Fibroblast of peridontal ligament (primary cell): ENCODE data around the gene SUPT16H.

Source experiments
- DNase-seq: peaks from one replicate; pipeline ENCODE4 v3.0.0-alpha.2; 2010; ENCODE audit errors: extremely low read depth

SUPT16H gene

DNA sequence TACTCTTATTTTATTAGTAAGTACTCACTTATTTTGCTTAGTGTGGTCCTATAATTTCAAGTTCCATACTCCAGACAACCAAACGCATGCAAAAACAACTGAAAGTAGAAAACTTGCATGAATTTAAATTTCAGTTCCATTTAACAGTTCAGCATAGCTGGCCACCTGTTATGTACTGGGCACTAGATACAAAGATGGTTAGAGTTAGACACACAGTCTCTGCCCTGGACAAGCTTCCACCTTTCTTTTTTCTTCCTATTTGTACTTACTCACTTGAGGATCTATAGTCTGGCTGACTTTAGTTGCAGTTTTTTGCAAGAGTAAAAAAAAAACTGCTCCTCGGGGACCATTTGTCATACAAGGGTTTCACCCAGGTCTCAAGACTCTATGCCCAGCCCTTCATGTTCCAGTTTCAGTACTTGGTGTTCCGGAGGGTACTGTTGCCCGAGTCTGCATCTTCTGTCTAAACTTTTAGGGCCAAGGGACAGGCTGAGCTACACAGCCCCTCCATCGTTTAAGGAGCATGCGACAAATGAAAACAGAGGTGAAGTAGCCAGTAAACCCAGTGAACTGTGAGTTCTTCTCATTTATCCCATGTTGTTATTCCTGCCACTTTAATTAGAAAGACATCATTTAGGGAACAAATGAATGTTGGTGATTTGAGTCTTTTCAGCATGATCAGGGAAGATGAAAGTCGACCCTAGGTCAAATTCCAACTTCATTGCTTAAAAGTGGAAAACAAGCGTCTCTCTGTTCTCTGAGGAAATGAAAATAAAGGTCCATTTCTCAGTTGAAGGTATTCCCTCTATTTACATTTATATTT lies 81.6 kb downstream of the SUPT16H start:
- DNase-seq: no peak
